HCT116 (cell line): ENCODE results near the gene EEF1A2. TPM values are rescaled to one million over a fixed set of nuclear protein-coding genes. Genes with fewer than 3 reads are reported as not detected.

Experiments used
- ATAC-seq: fragments of 200-7000 bp; cut with Tn5 transposase; 2 replicates; pipeline ENCODE4 v1.9.1; 2020; ENCODE audit warnings: mild to moderate bottlenecking, moderate library complexity
- BruUV-seq: library from RNA; stranded (reverse); fragments of 400-500 nt; replicated peaks from 2 replicates; lab custom pipeline; 2021; lab: Mats Ljungman, UMichigan
- CTCF ChIA-PET: fragments of 300-600 bp; sonication (Branson Sonifier 250); formaldehyde crosslinking; loops from one replicate; lab custom pipeline; 2021; ENCODE audit warnings: antibody characterized with exemption; lab: Charles Lee
- POLR2A ChIA-PET: fragments of 300-600, 350-600 bp; sonication (Branson Sonifier 250); formaldehyde crosslinking; loops from one replicate; lab custom pipeline; 2021; ENCODE audit warnings: antibody characterized with exemption; lab: Charles Lee
- RAD21 ChIA-PET, 2 experiments: fragments of 300-600 bp; sonication (Branson Sonifier 250); formaldehyde crosslinking; loops; one replicate each; lab custom pipeline; 2023; ENCODE audit warnings: low total read pairs in 2 of 2; ENCODE audit not compliant: uncharacterized antibody in 2 of 2, unreplicated experiment in 2 of 2, low non-redundant PET in 1 of 2; lab: Charles Lee
- DNase-seq: peaks from one replicate; pipeline ENCODE4 v3.0.0-alpha.2; 2010; ENCODE audit warnings: low read depth, low spot score
- H2AFZ ChIP-seq: fragments of 200-600 bp; shearing (Covaris generic), sonication (generic); 2 replicates; pipeline ENCODE4 v1.6.1; 2017; ENCODE audit warnings: low read depth, mixed run types, mixed read lengths, antibody characterized with exemption, low read length; ENCODE audit not compliant: poor library complexity, severe bottlenecking
- H3K27ac ChIP-seq: 2 replicates; pipeline ENCODE4 v1.5.1; 2012; ENCODE audit warnings: low read depth, low read length
- H3K27me3 ChIP-seq: fragments of 200-600 bp; sonication (generic); 2 replicates; pipeline ENCODE4 v1.6.1; 2016; ENCODE audit warnings: mixed run types, low read length, mixed read lengths; ENCODE audit not compliant: insufficient read depth
- H3K36me3 ChIP-seq, 2 experiments: fragments of 200-500 bp in 1 of 2; fragments of 200-600 bp in 1 of 2; sonication (Bioruptor generic) in 1 of 2; sonication (generic) in 1 of 2; 2 replicates each; pipeline versions ENCODE4 v1.5.1 to v1.6.1; 2014 to 2016; ENCODE audit warnings: low read length in 2 of 2, inconsistent platforms in 1 of 2, mixed read lengths in 1 of 2, mixed run types in 1 of 2; ENCODE audit not compliant: insufficient read depth in 2 of 2, control insufficient read depth in 1 of 2
- H3K4me1 ChIP-seq, 2 experiments: fragments of 200-600 bp in 1 of 2; sonication (generic) in 1 of 2; 2 replicates each; pipeline versions ENCODE4 v1.5.1 to v1.6.1; 2012 to 2017; ENCODE audit warnings: low read length in 2 of 2, inconsistent platforms in 1 of 2, mild to moderate bottlenecking in 1 of 2, mixed read lengths in 1 of 2, mixed run types in 1 of 2, moderate library complexity in 1 of 2; ENCODE audit not compliant: insufficient read depth in 2 of 2, control insufficient read depth in 1 of 2
- H3K4me2 ChIP-seq: fragments of 200-600 bp; sonication (generic); 2 replicates; pipeline ENCODE4 v1.6.1; 2017; ENCODE audit warnings: mixed run types, low read length, mixed read lengths
- H3K4me3 ChIP-seq, 2 experiments: fragments of 200-600 bp in 1 of 2; sonication (generic) in 1 of 2; replicated peaks in 1 of 2; 2 replicates each; pipeline ENCODE4 v1.5.1; 2011 to 2016; ENCODE audit warnings: low read length in 2 of 2, control low read depth in 1 of 2, low read depth in 1 of 2, mild to moderate bottlenecking in 1 of 2, mixed read lengths in 1 of 2, mixed run types in 1 of 2
- H3K79me2 ChIP-seq: fragments of 200-600 bp; sonication (generic); 2 replicates; pipeline ENCODE4 v1.6.1; 2017; ENCODE audit warnings: mild to moderate bottlenecking, mixed run types, low read length, moderate library complexity, mixed read lengths; ENCODE audit not compliant: insufficient read depth
- H3K9ac ChIP-seq: fragments of 200-600 bp; sonication (generic); 2 replicates; pipeline ENCODE4 v1.6.1; 2016; ENCODE audit warnings: low read length, mixed read lengths
- H3K9me2 ChIP-seq: fragments of 200-600 bp; sonication (generic), shearing (Covaris generic); 2 replicates; pipeline ENCODE4 v1.6.1; 2017; ENCODE audit warnings: mixed run types, mild to moderate bottlenecking, moderate library complexity; ENCODE audit not compliant: insufficient read depth
- H3K9me3 ChIP-seq, 2 experiments: fragments of 200-500 bp in 1 of 2; fragments of 200-600 bp in 1 of 2; sonication (Bioruptor generic) in 1 of 2; sonication (generic) in 1 of 2; 2 replicates each; pipeline ENCODE4 v1.6.1; 2014 to 2017; ENCODE audit warnings: low read length in 2 of 2, mixed read lengths in 2 of 2, inconsistent platforms in 1 of 2, low read depth in 1 of 2, mild to moderate bottlenecking in 1 of 2, mixed run types in 1 of 2, moderate library complexity in 1 of 2; ENCODE audit not compliant: control insufficient read depth in 1 of 2, insufficient read depth in 1 of 2
- H4K20me1 ChIP-seq: fragments of 200-600 bp; sonication (generic), shearing (Covaris generic); 2 replicates; pipeline ENCODE4 v1.6.1; 2017; ENCODE audit warnings: mixed run types, mild to moderate bottlenecking, moderate library complexity; ENCODE audit not compliant: insufficient read depth
- CBX3 ChIP-seq: IDR thresholded peaks from 2 replicates; pipeline ENCODE4 v1.6.1; 2012; ENCODE audit warnings: low read depth
- CEBPB ChIP-seq: IDR thresholded peaks from 2 replicates; pipeline ENCODE4 v1.6.1; 2012; ENCODE audit warnings: low read depth
- EGR1 ChIP-seq: IDR thresholded peaks from 2 replicates; pipeline ENCODE4 v1.6.1; 2012; ENCODE audit warnings: low read depth
- ELF1 ChIP-seq: IDR thresholded peaks from 2 replicates; pipeline ENCODE4 v1.6.1; 2012; ENCODE audit warnings: low read depth, borderline replicate concordance
- EZH2 ChIP-seq: fragments of 200-600 bp; sonication (generic); IDR thresholded peaks from 2 replicates; pipeline ENCODE4 v1.6.1; 2017; ENCODE audit warnings: antibody characterized with exemption, mixed run types
- POLR2AphosphoS5 ChIP-seq: IDR thresholded peaks from 2 replicates; pipeline ENCODE4 v1.6.1; 2011; ENCODE audit warnings: mild to moderate bottlenecking, low read depth, low read length, moderate library complexity
- RAD21 ChIP-seq: IDR thresholded peaks from 2 replicates; pipeline ENCODE4 v1.6.1; 2012; ENCODE audit warnings: low read depth, mild to moderate bottlenecking
- SIN3A ChIP-seq: IDR thresholded peaks from 2 replicates; pipeline ENCODE4 v1.6.1; 2012; ENCODE audit warnings: low read depth
- TCF7L2 ChIP-seq: IDR thresholded peaks from 2 replicates; pipeline ENCODE4 v1.7.0; 2011; ENCODE audit warnings: borderline replicate concordance, inconsistent platforms; ENCODE audit not compliant: insufficient read depth, insufficient read length; ENCODE audit errors: extremely low read depth
- YY1 ChIP-seq: IDR thresholded peaks from 2 replicates; pipeline ENCODE4 v1.6.1; 2011; ENCODE audit warnings: low read length, low read depth, moderate library complexity, mild to moderate bottlenecking; ENCODE audit not compliant: insufficient replicate concordance; ENCODE audit errors: extremely low read depth
- ZFX ChIP-seq: fragments of 450-650 bp; IDR thresholded peaks from 2 replicates; pipeline ENCODE4 v1.6.1; 2017
- intact Hi-C: fragments of 100-400 bp; cut with micrococcal nuclease; formaldehyde crosslinking; loops from 2 replicates; pipeline ENCODE4 v1.10.0; 2022
- total RNA-seq: library from RNA; stranded (reverse); gene quantifications from one replicate; pipeline ENCODE4 v1.2.1, GENCODE V29; 2021; ENCODE audit not compliant: unreplicated experiment
- TF ChIP-seq, protein P1 (sequence below): IDR thresholded peaks from 2 replicates; pipeline ENCODE4 v1.6.1; 2012
- TF ChIP-seq, protein P2 (sequence below): IDR thresholded peaks from 2 replicates; pipeline ENCODE4 v1.6.1; 2011; ENCODE audit warnings: mild to moderate bottlenecking, low read length, moderate library complexity; ENCODE audit not compliant: insufficient replicate concordance; ENCODE audit errors: extremely low read depth

Gene EEF1A2
- total RNA-seq, 1 experiment from 2014 or later, result 454 TPM

DNA sequence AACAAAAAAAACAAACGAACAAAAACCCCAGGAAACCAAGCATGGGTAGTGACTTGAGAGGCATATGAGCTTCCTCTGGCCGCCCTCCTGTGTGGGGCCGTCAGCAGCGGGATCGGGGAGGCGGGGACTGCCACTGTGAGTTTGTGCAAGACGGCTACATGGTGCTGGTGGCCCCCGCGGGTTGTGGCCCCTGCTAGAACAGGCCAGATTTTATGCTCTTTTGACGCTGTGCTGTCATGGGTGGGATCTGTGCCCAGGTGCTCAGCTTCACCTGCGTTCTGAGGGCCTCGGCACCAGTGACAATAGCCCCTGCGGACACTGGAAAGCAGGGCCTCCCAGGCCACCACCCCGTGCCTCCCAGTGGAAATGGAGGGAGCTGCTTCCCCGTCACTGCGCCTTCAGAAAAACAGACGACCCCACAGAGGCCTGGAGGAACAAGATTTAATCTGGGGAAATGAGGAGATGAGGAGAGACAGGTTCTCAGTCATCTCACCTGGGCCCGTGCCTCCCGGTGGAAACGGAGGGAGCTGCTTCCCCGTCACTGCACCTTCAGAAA lies 21.7 kb downstream of the EEF1A2 start:
- no peak for ATAC-seq
- ChIA-PET RAD21 (no interaction called here), CTCF (no interaction called here), POLR2A (no interaction called here)
- no peaks in the 10 kb centered on the region for H3K9me3 ChIP-seq
- BruUV-seq, result no TSS peak
- no peak overlapping the region for H3K4me3 ChIP-seq
- no peaks in the 10 kb centered on the region for H4K20me1 ChIP-seq
- H2AFZ ChIP-seq, result no peak overlapping the region
- TF ChIP-seq YY1 (no peak), EZH2 (no peak), POLR2AphosphoS5 (no peak), SIN3A (no peak), TCF7L2 (no peak), ZFX (no peak), CEBPB (no peak), RAD21 (no peak), ELF1 (no peak), EGR1 (no peak), CBX3 (no peak)
- TF ChIP-seq, protein P1, sequence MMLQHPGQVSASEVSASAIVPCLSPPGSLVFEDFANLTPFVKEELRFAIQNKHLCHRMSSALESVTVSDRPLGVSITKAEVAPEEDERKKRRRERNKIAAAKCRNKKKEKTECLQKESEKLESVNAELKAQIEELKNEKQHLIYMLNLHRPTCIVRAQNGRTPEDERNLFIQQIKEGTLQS, result no peak
- TF ChIP-seq, protein P2, sequence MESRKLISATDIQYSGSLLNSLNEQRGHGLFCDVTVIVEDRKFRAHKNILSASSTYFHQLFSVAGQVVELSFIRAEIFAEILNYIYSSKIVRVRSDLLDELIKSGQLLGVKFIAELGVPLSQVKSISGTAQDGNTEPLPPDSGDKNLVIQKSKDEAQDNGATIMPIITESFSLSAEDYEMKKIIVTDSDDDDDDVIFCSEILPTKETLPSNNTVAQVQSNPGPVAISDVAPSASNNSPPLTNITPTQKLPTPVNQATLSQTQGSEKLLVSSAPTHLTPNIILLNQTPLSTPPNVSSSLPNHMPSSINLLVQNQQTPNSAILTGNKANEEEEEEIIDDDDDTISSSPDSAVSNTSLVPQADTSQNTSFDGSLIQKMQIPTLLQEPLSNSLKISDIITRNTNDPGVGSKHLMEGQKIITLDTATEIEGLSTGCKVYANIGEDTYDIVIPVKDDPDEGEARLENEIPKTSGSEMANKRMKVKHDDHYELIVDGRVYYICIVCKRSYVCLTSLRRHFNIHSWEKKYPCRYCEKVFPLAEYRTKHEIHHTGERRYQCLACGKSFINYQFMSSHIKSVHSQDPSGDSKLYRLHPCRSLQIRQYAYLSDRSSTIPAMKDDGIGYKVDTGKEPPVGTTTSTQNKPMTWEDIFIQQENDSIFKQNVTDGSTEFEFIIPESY, result no peak
- H3K9ac ChIP-seq, result no peak overlapping the region
- H3K36me3 ChIP-seq, result no peaks in the 10 kb centered on the region
- intact Hi-C loops, result no loop called here
- H3K27ac ChIP-seq, result no peak overlapping the region
- H3K9me2 ChIP-seq, result no peaks in the 10 kb centered on the region
- H3K27me3 ChIP-seq, result no peaks in the 10 kb centered on the region
- no peak for DNase-seq
- no peak overlapping the region for H3K4me2 ChIP-seq
- peaks cover under 1% of the 10 kb centered on the region; the same call in 1 of the 2 replicates for H3K79me2 ChIP-seq
- peaks cover 8 to 23% of the 10 kb centered on the region in 2 experiments for H3K4me1 ChIP-seq
